Measurements from ENCODE around the gene TTC38.

TTC38 gene

GRCh38 chr22:46337870-46338269 lies 70.1 kb downstream of the TTC38 start:
- no peak overlapping the region for H3K4me3 ChIP-seq (ENCODE audit: low read depth, low read length)
- no peak for TF ChIP-seq CTCF (IDR thresholded peaks at IDR 0.05; ENCODE audit: control insufficient read depth, extremely low read depth, insufficient read depth)
- DNase-seq (ENCODE audit: low read depth): no peak

- no peak for DNase-seq (ENCODE audit: low read depth)
- TF ChIP-seq CTCF (IDR thresholded peaks at IDR 0.05; ENCODE audit: control insufficient read depth, extremely low read depth, insufficient read depth): no peak
- no peak overlapping the region for H3K4me3 ChIP-seq (ENCODE audit: low read depth, low read length)
These were observed 70.8 kb downstream of the TTC38 start for GRCh38 chr22:46338636-46339035.

- no peak for TF ChIP-seq CTCF (IDR thresholded peaks at IDR 0.05; ENCODE audit: control insufficient read depth, extremely low read depth, insufficient read depth)
- no peak for DNase-seq (ENCODE audit: low read depth)
- H3K4me3 ChIP-seq (ENCODE audit: low read depth, low read length): no peak overlapping the region
These were observed 72.1 kb downstream of the TTC38 start for GRCh38 chr22:46339956-46340355.

- DNase-seq (ENCODE audit: low read depth): no peak
- H3K4me3 ChIP-seq (ENCODE audit: low read depth, low read length): no peak overlapping the region
- no peak for TF ChIP-seq CTCF (IDR thresholded peaks at IDR 0.05; ENCODE audit: control insufficient read depth, extremely low read depth, insufficient read depth)
These were observed 72.9 kb downstream of the TTC38 start for GRCh38 chr22:46340676-46341075.
